GM19395 (cell line): ENCODE measurements around the gene HES7.
"Not testable (repeated sequence)": the region's sequence is repeated elsewhere in the genome, so short reads cannot be mapped to it uniquely, and the experiment has no call there.

Source experiments
- ATAC-seq: cut with Tn5 transposase; IDR thresholded peaks from one replicate; pipeline ENCODE4 v1.9.1; 2021; ENCODE audit warnings: mild to moderate bottlenecking, moderate library complexity; ENCODE audit not compliant: unreplicated experiment

The HES7 gene

GRCh38 chr17:8124350-8125153, 646 bp upstream of the HES7 start:
- no peak for ATAC-seq

DNA sequence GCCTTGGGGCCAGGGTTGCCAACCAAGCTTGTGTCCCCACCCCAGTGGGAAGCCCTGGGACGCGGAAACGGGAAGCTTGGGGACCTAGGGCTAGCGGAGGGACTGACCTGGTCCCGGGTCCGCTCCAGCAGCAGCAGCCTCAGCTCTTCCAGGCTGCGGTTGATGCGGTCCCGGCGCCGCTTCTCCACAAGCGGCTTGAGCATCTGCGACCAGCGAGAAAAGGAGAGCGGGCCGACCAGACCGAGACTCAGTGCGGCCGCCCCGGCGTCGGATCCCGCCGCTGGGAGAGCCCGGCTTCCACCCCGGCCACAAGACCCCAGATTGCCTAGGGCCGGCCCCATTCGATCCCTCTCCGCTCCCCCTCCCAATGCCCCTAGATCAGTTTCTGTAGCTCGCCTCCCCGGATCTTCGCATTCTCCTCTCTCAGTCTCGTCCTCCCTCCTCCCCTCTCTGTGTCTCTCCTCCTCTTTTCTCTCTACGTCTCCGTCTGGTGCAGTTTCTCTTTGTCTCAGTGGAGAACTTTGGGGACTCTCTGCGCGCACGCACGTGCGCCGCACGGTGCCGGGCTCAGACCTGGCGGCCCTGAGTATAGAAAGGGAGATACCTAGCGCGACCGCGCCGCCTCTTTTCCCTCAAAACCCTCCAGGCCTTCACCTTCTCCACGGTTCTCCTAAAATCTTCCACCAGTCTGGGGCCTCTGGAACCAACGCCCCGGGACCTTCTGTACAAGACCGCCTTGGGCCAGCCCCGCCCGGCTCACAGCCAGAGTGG, 797 bp downstream of the HES7 start:
- no peak for ATAC-seq

DNA sequence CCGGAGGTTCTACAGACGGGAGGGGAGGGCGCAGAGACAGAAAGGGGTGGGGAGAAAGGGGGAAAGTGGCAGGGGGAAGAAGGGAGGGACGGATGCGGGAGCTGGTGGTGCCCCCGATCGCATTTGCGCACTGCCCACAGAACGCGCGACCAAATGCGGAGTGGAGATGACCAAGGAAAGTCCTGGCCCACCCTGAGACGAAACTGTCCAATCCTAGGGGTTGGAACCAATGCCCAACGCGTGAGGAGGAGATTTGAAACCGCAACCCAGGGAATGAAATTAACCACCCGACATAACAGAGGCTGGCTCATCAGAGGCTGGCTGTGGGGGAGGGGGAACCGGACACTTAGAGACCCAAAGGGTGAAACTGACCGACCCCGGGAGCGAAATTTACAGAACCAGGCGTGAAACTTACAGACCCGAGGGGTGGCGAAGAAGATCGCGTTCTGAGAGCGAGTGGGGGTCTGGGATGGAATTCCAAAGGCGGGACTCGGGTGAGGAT, 1.4 kb downstream of the HES7 start:
- no peak for ATAC-seq

DNA sequence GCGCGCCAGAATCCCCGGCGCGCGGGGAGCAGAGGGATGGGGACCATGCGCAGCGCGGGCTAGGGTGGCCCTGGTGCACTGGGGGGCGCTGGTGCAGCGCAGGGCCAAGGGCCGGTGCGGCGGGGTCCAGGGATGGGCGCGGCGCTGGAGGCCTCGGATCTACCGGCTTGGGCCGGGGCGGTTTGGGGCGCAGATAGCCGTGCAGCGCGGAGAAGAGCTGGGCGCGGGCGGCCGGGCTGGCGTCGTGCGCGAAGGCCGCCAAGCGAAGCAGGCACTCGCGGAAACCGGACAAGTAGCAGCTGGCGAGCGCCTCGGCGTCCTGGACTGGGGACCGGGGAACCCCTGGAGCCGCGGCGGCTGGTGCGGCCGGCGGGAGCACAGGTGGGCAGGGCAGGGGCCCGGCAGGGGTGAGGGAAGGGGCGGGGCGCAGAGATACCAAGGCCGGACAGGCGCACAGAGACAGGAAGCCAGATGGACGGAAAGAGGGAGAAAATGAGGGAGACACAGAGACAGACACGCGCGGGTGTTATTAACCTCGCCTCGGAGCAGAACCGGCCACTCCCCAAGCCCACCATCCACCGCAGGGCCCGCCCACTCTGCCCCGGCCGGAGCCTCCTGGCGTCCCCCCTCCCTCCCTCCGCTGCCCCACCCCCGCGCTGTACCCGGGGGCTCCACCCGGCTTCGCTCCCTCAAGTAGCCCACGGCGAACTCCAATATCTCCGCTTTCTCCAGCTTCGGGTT, 2.1 kb downstream of the HES7 start:
- no peak for ATAC-seq

- ATAC-seq = no peak
These were observed 2.6 kb downstream of the HES7 start for GRCh38 chr17:8121407-8121680.

DNA sequence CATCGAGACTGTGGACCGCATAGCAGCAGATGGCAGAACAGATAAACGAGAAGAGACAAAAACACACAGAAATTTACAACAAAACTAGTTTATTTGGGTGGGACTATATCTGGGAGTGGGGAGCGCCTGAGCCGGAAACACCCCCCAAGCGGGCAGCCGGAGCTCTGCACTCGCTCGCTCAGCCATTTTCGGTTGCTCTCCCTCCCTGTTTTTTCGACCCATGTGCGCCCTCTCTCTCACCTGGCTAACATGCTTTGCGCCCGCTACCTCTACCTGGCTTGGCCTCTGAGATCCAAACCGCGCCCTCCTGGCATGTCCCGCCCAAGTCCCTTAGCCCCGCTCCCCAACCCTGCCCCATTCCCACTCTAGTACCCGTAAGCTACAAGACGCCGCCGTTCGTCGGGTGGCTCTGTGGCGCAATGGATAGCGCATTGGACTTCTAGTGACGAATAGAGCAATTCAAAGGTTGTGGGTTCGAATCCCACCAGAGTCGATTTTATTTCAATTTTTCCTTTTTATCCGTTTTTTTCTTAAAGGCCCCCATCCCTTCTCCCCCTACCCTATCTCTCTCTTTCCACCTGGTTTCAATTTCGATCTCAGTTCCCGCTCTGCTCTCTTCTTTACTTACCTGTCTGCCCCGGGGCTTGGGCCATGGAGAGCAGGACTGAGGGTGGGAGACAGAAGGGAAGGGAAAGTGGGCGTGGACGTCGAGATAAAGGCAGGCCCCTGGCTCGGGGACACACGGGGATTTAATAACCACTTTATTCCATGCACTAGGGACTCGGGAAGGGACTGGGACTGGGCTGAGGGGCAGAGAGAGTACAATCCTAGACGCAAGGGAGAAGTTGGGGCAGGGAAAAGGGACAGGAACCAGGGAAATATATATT, 3.1 kb downstream of the HES7 start:
- ATAC-seq = no peak

GRCh38 chr17:8119581-8120519, 4.1 kb downstream of the HES7 start:
- ATAC-seq = peak; percentile 34

DNA sequence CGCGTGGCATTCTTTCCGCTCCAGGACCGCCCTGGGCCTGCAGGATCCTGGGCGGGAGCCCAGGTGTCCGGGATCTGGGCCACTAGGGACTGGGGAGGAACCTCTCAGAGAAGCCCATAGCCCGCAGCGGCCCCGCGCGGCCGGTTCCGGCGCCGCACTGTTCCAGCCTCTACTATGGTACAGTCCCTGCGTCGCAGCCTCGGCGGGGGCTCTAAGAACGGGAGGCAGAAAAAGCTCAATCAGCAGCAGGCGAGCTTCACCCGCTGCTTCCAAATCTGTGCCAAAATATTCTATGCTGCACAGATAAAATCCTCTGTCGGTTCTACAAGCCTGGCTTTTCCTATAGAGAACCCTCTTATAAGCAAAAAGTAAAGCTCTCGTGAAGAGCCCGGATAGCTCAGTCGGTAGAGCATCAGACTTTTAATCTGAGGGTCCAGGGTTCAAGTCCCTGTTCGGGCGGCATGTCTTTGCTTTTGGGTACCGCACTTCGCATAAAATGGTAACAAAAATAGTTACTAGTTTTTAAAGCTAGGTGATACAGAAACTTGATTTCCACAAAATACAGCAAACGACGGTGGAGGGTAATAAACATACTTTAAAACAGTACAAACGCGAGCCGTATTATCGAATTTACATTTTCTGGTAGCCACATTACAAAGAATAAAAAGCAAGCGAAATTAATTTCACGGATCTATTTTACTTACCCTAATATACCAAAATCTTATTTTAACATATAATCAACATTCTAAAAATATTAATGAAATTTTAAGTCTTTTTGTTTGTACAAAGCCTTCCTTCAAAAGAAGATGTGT, 4.9 kb downstream of the HES7 start:
- ATAC-seq = peak; percentile 35

DNA sequence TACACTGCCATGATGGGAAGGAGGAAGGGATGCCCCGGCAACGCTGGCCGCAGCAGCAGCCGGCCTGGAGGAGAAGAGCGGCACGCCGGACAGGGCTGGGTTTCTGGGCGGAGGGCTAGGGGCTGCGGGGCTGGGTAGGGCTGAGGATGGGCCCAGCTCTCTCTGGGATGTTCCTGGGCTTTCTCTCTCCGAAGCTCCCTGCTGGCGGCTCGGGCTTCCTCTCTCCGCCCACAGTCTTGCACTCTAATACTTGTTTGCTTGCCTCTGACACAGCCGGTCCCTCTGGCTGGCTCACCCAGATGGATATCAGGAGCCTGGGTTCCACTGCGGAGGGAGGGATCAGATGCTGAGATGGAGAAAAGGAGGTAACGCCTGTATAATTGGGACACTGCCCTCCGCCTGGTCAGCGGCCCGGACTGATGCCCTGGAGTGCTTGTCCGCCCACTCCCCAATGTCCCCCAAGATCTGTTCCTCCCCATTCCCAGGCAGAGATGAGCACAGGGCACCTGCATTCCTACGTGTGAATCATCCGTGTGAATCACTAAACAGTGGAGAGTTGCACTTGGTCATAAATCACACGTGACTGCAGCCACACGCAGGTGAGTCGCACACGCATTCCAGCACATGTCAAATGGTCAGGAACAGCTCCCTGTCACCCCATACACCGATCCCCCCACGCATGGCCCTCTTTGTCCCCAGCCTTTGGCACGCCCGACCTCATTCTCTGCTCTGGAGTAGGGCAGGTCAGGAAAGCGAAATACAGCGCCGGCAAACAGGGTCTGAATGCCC, 5.7 kb downstream of the HES7 start, which contains the start of gene ALOXE3:
TSS of gene ALOXE3 (minus strand) at position 535 of the 789 bp plus-strand sequence. CDS start at position 11, 524 bp downstream.
- ATAC-seq = no peak

DNA sequence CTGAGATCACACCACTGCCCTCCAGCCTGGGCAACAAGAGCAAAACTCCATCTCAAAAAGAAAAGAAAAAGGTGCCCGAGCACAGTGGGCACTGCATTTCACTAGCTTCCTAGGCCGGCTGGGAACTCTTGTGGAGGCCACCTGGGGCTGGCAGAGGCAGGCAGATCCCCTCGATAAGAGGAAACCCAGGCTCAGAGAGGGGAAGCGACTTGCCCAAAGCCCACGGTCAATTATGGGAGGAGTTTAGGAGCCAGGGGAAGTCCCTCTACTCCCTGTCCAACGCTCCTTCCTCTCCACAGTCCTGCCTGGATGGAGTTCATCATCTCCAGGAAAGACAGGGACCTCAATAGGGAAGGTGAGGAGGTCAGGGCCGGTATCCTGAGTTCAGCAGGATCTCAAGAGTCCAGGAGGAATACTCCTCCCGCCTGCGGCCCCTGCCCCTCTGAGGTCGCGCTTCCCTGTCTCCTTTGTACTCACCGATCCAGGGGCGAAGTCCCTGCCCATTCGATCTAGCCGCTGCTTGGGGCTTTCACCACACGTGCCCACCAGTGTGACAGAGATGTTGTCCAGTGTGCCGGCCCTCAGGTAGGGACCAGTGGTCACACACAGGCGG, 6.4 kb downstream of the HES7 start:
- no peak for ATAC-seq

GRCh38 chr17:8116776-8117175, 7.1 kb downstream of the HES7 start:
- ATAC-seq = no peak

- ATAC-seq = no peak
These were observed 13.0 kb downstream of the HES7 start for GRCh38 chr17:8110907-8111306.

GRCh38 chr17:8110456-8110804, 13.5 kb downstream of the HES7 start:
- ATAC-seq = no peak

- no peak for ATAC-seq
These were observed 14.0 kb downstream of the HES7 start for GRCh38 chr17:8109661-8110455.

GRCh38 chr17:8108972-8109660, 14.8 kb downstream of the HES7 start:
- no peak for ATAC-seq

GRCh38 chr17:8106980-8107379, 16.9 kb downstream of the HES7 start:
- ATAC-seq = not testable (repeated sequence)
